Nephron (organoid): ENCODE measurements around the gene PDIA2.

Experiments
- H3K27ac Mint-ChIP-seq, 3 experiments: 2 replicates each; pipeline ENCODE4 v1.8.0; 2020; ENCODE audit warnings: mixed read lengths in 3 of 3, mild to moderate bottlenecking in 2 of 3, moderate library complexity in 1 of 3
- H3K27me3 Mint-ChIP-seq: 2 replicates; pipeline ENCODE4 v1.8.0; 2021; ENCODE audit warnings: low read depth, mild to moderate bottlenecking, moderate library complexity, mixed read lengths
- H3K36me3 Mint-ChIP-seq: 2 replicates; pipeline ENCODE4 v1.8.0; 2020; ENCODE audit warnings: low read depth, mixed read lengths
- H3K4me1 Mint-ChIP-seq: 2 replicates; pipeline ENCODE4 v1.8.0; 2020; ENCODE audit warnings: mixed read lengths
- H3K4me3 Mint-ChIP-seq, 3 experiments: 2 replicates each; pipeline ENCODE4 v1.8.0; 2020; ENCODE audit warnings: mild to moderate bottlenecking in 3 of 3, mixed read lengths in 3 of 3, moderate library complexity in 2 of 3
- H3K9me3 Mint-ChIP-seq: 2 replicates; pipeline ENCODE4 v1.8.0; 2020; ENCODE audit warnings: mixed read lengths
- TF ChIP-seq, protein P1 (sequence below), 3 experiments: fragments of 200-600 bp; sonication (generic); IDR thresholded peaks; one replicate each; pipeline ENCODE4 v1.5.0; 2021; ENCODE audit warnings: antibody characterized with exemption in 3 of 3; ENCODE audit not compliant: unreplicated experiment in 3 of 3

The PDIA2 gene

DNA sequence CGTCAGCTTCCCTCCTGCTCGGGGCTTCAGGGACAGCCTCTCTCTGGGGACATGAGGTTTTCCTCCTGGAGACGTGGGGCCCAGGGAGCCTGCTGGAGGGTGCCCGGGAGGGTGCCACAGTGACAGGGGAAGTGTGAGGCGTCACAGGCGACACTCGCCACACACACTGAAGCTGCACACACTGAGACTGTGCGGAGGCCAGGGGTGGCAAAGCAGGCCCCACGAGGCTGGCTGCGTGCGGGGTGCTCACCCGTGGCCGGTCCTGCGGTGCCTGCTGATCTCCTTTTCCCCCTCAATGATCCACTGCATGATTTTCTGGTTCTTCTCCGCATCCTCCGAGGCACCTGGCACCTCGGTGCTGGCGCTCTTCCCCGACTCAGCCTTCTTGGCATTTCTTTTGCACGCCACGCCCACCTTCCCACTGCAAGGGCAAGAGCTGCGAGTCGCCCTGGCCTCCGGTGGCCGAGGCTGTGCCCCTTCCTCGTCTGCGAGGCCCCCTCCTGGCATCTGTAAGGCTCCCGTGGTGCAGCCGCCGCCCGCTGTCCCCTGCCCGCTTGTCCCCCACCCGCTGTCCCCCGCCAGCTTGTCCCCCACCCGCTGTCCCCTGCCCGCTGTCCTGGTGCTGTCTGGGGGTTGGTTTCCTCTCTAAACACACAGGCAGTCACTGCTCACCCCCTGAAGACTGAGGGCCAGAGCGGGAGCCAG, 14.0 kb downstream of the PDIA2 start:
- TF ChIP-seq, protein P1, sequence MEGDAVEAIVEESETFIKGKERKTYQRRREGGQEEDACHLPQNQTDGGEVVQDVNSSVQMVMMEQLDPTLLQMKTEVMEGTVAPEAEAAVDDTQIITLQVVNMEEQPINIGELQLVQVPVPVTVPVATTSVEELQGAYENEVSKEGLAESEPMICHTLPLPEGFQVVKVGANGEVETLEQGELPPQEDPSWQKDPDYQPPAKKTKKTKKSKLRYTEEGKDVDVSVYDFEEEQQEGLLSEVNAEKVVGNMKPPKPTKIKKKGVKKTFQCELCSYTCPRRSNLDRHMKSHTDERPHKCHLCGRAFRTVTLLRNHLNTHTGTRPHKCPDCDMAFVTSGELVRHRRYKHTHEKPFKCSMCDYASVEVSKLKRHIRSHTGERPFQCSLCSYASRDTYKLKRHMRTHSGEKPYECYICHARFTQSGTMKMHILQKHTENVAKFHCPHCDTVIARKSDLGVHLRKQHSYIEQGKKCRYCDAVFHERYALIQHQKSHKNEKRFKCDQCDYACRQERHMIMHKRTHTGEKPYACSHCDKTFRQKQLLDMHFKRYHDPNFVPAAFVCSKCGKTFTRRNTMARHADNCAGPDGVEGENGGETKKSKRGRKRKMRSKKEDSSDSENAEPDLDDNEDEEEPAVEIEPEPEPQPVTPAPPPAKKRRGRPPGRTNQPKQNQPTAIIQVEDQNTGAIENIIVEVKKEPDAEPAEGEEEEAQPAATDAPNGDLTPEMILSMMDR (IDR thresholded peaks at IDR 0.05; ENCODE audit: unreplicated experiment in 3 of 3), result no peak
- Mint-ChIP-seq H3K4me1 (no peaks in the 10 kb centered on the region), H3K4me3 (no peak overlapping the region), H3K27me3 (no peaks in the 10 kb centered on the region), H3K9me3 (no peaks in the 10 kb centered on the region), H3K27ac (no peak overlapping the region), H3K36me3 (peaks cover 3% of the 10 kb centered on the region)

DNA sequence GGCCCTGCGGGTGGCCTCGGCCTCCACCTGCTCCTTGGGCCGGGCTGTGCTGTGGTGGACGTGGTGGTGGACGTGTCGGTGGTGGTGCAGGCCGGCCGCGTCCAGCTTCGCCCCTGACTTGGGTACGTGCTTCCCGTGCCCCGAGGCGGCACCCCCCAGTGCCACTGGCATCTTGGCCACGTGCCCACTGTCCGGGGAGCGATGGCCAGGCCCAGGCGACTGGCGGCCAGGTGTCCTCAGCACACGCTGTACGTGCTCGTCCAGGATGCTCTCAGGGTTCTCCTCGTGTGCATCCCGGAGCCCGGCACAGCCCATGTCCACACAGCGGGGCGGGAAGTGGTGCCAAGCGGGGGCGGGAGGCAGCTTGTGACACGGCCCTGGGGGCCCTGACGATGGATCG, 14.9 kb downstream of the PDIA2 start:
- Mint-ChIP-seq H3K9me3 (no peaks in the 10 kb centered on the region), H3K4me1 (no peaks in the 10 kb centered on the region), H3K27ac (no peak overlapping the region), H3K27me3 (no peaks in the 10 kb centered on the region), H3K4me3 (no peak overlapping the region), H3K36me3 (no peaks in the 10 kb centered on the region)
- TF ChIP-seq, protein P1 (IDR thresholded peaks at IDR 0.05; ENCODE audit: unreplicated experiment in 3 of 3), result no peak

DNA sequence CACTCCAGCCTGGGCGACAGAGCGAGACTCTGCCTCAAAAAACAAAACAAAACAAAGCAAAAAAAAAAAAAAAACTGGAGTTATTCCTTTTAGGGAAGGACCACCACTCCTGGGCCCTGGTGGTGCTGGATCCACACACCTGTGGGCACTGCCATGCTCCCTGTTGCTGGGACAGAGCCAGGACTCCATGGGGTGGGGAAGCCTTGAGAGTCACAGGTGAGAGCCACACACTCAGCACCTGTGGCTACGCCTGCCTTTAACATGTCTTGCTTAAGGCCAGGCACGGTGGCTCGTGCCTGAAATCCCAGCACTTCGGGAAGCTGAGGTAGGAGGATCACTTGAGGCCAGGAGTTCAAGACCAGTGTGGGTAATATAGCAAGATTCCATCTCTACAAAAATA, 18.3 kb downstream of the PDIA2 start:
- H3K4me1 Mint-ChIP-seq, result peaks cover 5% of the 10 kb centered on the region
- peaks cover 12% of the 10 kb centered on the region for H3K36me3 Mint-ChIP-seq

DNA sequence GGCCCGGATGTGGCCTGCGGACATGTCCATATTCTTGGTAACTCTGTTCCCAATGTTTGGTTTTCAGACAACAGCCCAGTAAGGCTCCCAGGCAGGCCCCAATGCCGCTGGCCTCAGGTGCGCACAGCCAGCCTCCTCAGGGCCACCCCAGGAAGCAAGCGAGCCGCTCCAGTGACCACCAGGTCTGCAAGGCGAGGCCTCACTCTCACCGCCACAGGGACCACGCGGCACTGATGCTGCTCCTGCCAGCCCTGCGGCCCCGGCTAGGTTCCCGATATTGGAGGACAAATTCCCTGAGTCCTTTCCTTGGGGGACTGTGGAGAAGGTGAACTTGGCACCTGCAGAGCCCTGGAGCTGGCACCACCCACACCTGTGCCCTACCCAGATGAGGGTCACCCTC, 19.0 kb downstream of the PDIA2 start:
- TF ChIP-seq, protein P1 (IDR thresholded peaks at IDR 0.05; ENCODE audit: unreplicated experiment in 3 of 3), result no peak
- Mint-ChIP-seq H3K4me1 (peaks cover 5% of the 10 kb centered on the region), H3K27ac (no peak overlapping the region), H3K4me3 (no peak overlapping the region), H3K9me3 (no peaks in the 10 kb centered on the region), H3K36me3 (peaks cover 16% of the 10 kb centered on the region), H3K27me3 (no peaks in the 10 kb centered on the region)

More for the DNA sequence above, 18.3 kb downstream of the PDIA2 start:
- no peak overlapping the region for H3K27ac Mint-ChIP-seq
- TF ChIP-seq, protein P1 (IDR thresholded peaks at IDR 0.05; ENCODE audit: unreplicated experiment in 3 of 3), result no peak
- no peak overlapping the region for H3K4me3 Mint-ChIP-seq
- no peaks in the 10 kb centered on the region for H3K27me3 Mint-ChIP-seq
- H3K9me3 Mint-ChIP-seq, result no peaks in the 10 kb centered on the region

DNA sequence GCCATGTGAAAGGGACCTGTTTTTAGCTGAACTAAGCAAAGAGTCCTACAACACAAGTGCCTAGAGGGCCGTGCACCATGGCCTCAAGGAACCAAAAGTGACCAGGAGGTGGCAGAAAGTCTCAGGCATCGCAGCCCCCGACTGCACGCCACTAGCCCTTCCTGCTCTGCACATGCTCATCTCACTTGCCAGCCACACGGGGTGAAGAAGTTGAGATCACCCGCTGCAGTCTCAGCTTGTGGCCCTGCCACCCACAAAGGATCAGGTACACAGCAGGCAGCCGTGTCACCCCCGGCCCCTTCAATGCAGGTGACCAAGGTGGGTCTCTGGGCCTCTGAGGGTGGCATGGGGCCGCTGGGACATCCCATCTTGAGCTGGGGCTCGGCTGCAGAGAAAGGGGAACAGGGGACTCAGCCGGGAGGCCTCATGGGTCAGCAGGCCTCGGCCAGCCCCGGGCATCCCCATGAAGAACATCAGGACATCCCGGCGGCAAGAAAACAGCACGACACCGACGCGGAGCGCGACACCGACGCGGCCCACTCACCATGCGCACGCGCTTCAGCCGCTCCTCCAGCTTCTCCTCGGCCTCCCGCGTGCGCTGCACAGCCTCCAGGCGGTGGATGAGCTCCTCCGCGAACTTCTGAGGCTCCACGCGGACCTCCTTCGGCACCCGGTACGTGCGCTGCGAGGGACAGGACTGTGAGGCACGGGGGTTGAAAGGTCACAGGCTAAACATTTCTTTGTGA, 21.0 kb downstream of the PDIA2 start:
- peaks cover 5% of the 10 kb centered on the region for H3K4me1 Mint-ChIP-seq
- peaks cover 16% of the 10 kb centered on the region for H3K36me3 Mint-ChIP-seq
- H3K9me3 Mint-ChIP-seq, result no peaks in the 10 kb centered on the region
- H3K27ac Mint-ChIP-seq, result no peak overlapping the region
- H3K27me3 Mint-ChIP-seq, result no peaks in the 10 kb centered on the region
- TF ChIP-seq, protein P1 (IDR thresholded peaks at IDR 0.05; ENCODE audit: unreplicated experiment in 3 of 3), result no peak
- no peak overlapping the region for H3K4me3 Mint-ChIP-seq
